ENCODE data around the gene PLEKHA3. TPM values are rescaled to one million over a fixed set of nuclear protein-coding genes. Genes with fewer than 3 reads are reported as not detected.

The PLEKHA3 gene
- total RNA-seq, 1 donor = 8.6 TPM

GRCh38 chr2:178506949-178507348 is 26.7 kb downstream of the PLEKHA3 start:
- DNase-seq (ENCODE audit: low read depth) = no peak
- H3K4me3 ChIP-seq (ENCODE audit: low read depth, low read length) = no peak overlapping the region
- no peak for TF ChIP-seq CTCF (IDR thresholded peaks at IDR 0.05; ENCODE audit: insufficient read depth, low read depth, low read length)

DNA sequence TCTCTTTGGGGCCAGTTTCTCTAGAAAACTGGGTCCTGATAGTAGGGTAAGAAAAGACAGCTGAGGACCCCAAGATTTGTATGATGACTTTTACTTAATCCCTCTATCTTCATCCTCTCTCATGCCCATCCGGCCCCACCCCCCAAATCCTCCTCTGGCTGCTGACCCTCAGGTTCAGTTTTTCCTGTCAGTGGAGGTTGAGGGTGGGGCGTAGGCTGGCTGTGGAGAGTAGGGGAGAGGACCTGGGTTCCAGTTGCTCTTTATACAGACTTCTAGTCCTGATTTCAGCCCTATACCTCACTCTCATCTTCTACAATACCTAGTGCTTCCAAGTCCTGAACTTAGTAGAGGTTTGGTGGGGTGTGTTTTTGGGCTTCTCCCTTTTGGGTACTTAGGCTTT is 28.4 kb downstream of the PLEKHA3 start:
- no peak overlapping the region for H3K4me3 ChIP-seq (ENCODE audit: low read depth, low read length)
- no peak for DNase-seq (ENCODE audit: low read depth)
- no peak for TF ChIP-seq CTCF (IDR thresholded peaks at IDR 0.05; ENCODE audit: insufficient read depth, low read depth, low read length)

DNA sequence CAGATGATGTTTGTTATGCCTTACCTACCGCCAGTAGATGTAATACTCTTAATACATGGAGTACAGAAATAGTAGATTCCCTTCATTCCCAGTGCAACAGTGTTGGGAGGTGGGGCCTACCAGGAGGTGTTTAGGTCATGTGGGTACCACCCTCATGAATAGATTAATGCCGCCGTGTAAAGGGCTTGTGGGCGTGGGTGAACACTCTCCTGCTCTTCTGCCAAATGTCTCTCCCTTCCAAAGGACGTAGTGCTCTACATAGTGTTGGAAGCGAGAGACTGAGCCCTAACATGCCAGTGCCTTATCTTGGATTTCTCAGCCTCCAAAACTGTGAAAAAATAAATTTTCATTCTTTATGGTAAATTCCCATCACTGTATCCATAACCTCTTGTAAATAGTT is 30.1 kb downstream of the PLEKHA3 start:
- no peak for TF ChIP-seq CTCF (IDR thresholded peaks at IDR 0.05; ENCODE audit: insufficient read depth, low read depth, low read length)
- DNase-seq (ENCODE audit: low read depth) = no peak
- no peak overlapping the region for H3K4me3 ChIP-seq (ENCODE audit: low read depth, low read length)

GRCh38 chr2:178512484-178512883 is 32.2 kb downstream of the PLEKHA3 start:
- H3K4me3 ChIP-seq (ENCODE audit: low read depth, low read length) = no peak overlapping the region
- TF ChIP-seq CTCF (IDR thresholded peaks at IDR 0.05; ENCODE audit: insufficient read depth, low read depth, low read length) = no peak
- DNase-seq (ENCODE audit: low read depth) = no peak

DNA sequence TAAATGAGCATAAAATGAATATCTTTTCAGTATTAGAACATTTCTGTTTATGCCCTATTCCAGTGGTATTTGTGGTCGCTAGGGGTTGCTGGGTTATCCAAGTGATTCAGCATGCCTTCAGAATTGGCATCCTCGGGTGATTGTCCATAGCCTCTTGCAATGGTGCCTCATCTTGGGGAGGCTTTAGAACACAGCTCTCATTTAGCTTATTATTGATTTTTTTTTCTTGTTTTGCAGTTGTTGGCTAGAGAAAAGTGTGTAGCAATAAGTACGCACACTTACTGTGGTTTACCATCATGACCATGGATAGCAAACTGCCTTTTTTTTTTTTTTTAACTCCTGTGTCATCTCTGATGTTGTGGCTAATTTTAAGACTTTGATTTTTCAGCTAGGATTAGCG is 33.6 kb downstream of the PLEKHA3 start:
- H3K4me3 ChIP-seq (ENCODE audit: low read depth, low read length) = no peak overlapping the region
- DNase-seq (ENCODE audit: low read depth) = no peak
- TF ChIP-seq CTCF (IDR thresholded peaks at IDR 0.05; ENCODE audit: insufficient read depth, low read depth, low read length) = no peak

- no peak for TF ChIP-seq CTCF (IDR thresholded peaks at IDR 0.05; ENCODE audit: insufficient read depth, low read depth, low read length)
- no peak overlapping the region for H3K4me3 ChIP-seq (ENCODE audit: low read depth, low read length)
- no peak for DNase-seq (ENCODE audit: low read depth)
These were observed 34.4 kb downstream of the PLEKHA3 start for GRCh38 chr2:178514664-178515063.

DNA sequence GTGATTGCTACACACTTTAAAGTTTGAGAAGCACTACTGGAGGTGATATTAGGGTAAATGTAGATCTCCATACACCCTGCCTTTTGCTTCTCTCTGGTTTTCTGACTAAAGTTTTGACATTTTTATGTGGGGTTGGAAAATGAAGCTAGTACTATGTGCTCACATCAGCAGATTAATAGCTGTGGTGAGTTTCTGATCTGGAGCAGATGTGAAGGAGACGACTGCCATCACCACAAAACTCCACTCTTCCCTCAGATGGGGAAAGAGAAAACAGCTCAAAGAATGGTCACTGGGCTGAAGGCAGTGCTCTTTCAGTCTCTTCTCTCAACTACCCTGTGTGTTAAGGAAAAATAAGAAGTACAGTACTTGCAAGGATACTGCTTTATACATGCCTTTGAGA is 37.2 kb downstream of the PLEKHA3 start:
- TF ChIP-seq CTCF (IDR thresholded peaks at IDR 0.05; ENCODE audit: insufficient read depth, low read depth, low read length) = no peak
- H3K4me3 ChIP-seq (ENCODE audit: low read depth, low read length) = no peak overlapping the region
- DNase-seq (ENCODE audit: low read depth) = no peak

Data from fibroblast of villous mesenchyme (primary cell).